Measurements from ENCODE around the gene MS4A4E. TPM values are rescaled to one million over a fixed set of nuclear protein-coding genes. Genes with fewer than 3 reads are reported as not detected.
A peak's percentile ranks its signal among the peaks of the same experiment; 100 is the strongest.
"Not testable (repeated sequence)": the region's sequence is repeated elsewhere in the genome, so short reads cannot be mapped to it uniquely, and the experiment has no call there.

The MS4A4E gene
- polyA plus RNA-seq (ENCODE audit: insufficient read length) = 1.4 TPM

DNA sequence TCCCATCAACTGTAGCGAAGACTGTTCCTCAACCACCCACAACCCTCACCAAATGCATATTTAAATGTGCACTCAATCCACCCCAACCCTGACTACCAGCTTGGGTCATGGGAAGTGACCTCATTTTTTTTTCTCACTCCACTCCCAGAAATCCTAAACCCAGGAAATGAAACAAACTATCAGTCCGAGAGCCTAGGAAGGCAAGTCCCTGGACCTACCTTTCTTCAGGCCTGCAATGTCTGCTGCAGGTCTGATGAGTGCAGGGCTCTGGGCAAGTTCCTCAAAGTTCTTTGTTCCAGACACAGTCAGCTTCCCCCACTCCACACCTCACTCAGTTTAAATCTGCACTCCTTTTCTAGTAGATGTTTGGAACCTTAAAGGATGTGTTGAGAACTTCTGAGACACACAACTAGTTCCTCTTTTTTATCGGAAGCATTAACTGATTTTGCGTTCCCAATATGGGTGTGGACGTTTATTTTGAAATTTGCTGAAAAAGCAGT is at the start of gene MS4A4E:
Gene MS4A4E, minus strand, starts transcription at position 398 of the 500 bp plus-strand sequence. CDS start 13,082 bp downstream, outside the sequence.
- DNase-seq (ENCODE audit: low read depth) = no peak

DNA sequence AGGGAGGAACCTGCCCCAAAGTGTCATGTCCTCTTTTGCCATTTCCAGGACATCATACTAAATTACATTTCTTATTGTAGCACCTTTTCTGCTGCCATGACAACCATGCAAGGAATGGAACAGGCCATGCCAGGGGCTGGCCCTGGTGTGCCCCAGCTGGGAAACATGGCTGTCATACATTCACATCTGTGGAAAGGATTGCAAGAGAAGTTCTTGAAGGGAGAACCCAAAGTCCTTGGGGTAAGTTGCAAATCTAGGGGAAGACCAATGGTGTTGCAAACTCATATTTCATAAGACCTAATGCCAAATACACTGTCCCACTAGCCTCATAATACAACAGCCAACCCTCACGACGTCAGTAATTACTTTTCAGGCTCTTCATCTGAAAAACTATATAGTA is 49.2 kb upstream of the MS4A4E start:
- no peak for DNase-seq (ENCODE audit: low read depth)

DNA sequence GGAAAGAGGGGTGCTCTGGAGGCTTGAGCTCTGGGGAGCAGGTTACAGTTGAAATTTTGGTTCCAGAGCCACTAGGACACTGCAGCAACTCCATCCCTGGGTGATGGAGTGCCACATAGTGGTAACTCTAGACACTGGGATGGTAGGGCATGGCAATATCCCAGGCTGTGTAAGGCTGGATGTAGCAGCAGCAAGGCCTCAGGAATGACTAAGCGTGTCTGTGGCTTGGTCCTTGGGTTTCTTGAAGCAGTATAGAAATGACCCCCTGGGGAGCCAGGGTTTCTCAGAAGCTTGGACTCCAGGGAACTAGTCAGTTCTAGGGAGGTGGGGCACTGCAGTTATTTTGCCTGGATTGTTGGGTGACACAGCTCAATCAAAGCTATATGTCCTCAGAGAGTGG is 45.6 kb upstream of the MS4A4E start:
- no peak for DNase-seq (ENCODE audit: low read depth)

DNA sequence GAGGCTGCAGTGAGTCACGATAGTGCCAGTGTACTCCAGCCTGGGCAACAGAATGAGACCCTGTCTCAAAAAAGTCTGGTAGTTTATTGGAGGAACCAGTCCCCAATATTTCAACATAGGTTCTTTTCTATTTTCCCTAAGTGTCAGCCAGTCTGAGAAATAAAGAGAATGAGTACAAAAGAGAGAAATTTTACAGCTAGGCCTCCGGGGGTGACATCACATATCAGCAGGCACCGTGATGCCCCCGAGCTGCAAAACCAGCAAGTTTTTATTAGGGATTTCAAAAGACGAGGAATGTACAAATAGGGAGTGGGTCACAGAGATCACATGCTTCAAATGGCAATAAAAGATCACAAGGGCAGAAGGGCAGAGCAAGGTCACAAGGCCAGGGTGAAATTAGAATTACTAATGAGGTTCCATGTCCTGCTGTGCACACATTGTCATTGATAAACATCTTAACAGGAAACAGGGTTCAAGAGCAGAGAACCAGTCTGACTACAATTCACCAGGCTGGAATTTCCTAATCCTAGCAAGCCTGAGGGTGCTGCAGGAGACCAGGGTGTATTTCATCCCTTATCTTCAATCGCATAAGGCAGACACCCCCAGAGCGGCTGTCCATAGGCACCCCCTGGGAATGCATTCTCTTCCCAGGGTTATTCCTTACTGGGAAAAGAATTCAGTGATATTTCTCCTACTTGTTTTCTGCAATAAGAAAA is 42.6 kb upstream of the MS4A4E start:
- DNase-seq (ENCODE audit: low read depth) = not testable (repeated sequence)

DNA sequence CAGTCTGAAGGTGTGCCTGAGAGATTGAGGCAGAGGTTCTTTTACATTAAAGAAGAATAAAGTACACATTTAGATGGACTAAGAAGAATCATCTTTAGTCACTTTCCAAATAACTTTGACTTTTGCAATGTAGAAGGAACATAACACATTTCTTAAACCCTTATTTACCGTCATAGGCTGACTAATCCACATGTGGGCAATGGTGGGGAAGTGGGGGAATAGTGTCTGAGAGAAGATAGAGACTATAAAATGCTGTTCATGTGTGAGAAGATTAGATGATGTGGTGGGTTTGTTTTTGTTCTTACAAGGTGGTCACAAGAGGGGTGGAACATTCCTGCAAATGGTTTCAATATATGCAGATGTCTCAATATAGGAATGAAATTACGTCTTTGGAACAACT is 39.3 kb upstream of the MS4A4E start:
- DNase-seq (ENCODE audit: low read depth) = no peak

DNA sequence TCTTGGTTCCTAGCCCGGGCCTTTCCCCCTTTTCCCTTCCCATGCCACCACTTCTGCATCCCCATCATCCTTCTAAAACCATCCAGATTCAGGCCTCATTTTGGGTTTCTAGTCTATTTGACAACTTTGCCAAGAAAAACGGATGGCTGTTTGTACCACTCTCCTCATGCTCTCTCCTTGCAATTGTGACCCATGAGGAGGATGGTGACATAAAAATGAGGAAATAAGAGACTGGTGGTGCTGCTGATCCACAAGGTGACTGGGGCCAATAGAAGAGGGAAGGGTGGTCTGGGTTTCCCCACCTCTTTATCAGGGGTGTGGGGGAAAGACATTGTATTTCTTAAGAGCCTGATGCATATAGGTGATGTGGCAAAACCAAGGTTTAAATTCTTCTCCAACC is 38.5 kb upstream of the MS4A4E start:
- DNase-seq (ENCODE audit: low read depth) = no peak

DNA sequence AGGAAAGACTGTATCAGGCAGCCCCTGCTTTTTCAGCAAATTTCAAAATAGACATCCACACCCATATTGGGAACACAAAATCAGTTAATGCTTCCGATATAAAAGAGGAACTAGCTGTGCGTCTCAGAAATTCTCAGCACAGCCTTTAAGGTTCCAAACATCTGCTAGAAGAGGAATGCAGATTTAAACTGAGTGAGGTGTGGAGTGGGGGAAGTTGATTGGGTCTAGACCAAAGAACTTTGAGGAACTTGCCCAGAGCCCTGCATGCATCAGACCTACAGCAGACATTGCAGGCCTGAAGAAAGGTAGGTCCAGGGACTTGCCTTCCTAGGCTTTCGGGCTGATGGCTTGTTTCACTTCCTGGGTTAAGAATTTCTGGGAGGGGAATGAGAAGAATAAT is 37.5 kb upstream of the MS4A4E start, which contains the start of gene MS4A4A:
Gene MS4A4A, plus strand, starts transcription at position 255 of the 400 bp plus-strand sequence. Its CDS starts 10 bp downstream, at position 265.
- DNase-seq (ENCODE audit: low read depth) = peak; percentile 24

DNA sequence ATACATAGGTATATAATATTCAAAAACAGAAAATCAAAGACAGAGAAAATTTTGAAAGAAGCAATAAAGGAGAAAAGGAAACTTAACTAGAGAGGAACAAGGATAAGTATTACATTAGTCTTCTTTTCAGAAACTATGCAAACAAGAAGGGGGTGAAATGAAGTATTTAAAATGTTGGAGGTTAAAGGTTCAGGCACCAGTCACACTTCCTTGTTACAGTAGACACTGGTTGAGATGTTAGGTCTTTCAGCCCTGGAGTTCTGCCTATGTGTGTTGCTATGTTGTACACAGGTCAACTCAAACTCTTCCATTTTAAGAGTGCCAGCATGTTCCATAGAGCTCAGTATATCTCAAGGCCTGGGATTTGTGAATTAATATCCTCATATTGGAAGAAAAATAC is 31.5 kb upstream of the MS4A4E start:
- no peak for DNase-seq (ENCODE audit: low read depth)

DNA sequence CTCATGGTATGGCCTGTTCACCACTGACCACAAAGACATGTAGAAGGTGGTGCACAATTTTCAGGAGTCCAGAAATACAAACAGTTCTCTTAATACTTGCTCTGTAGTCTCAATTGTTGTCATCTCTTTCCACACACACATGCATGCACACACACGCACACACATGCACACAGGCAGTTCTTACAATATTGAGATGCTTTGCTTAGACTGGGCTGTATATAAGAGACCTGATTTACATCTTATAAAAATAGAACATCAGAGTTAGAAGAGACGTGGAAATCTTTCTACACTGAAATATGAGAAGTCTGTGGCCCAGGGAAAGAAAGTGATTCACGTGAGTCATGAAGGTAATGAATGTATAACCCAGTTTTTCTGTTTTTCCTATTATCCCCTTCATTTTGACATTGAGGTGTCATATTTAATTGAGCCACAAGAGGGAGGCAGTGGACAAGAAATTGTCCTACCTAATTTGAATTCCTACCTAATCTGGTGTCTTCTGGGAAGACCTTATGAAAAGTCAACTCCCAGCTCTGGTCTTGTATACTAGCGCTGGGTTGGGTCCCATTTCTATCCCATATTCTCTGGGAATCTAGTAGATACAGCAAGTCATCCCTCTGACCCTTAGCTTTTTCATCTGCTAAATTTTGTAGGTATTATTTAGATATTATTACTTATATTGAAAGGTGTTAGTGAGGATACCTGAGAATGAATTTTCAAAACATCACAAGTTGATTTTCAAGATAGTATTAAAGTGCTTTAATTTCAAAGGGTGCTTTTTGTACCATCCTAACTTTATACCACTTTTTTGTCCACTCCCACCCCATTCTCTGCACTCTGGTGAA is 22.7 kb upstream of the MS4A4E start:
- DNase-seq (ENCODE audit: low read depth) = no peak

DNA sequence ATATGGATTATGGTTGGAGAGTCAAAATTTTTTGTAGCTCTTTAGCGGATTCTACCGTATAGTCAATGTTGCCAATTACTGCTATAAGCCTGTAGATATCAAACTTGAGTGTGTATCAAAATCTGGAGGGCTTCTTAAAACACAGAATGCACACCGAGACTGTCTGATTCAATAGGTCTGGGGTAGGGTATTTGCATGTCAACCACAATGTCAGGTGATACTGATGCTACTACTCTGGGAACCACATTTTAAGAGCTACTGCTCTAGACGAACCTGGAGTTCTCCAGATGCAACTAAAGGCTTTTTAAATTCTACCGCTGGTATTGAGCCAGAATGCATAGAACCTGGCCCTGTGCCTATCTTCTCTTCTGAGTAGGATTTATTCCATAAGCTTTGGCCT is 21.7 kb upstream of the MS4A4E start:
- no peak for DNase-seq (ENCODE audit: low read depth)

DNA sequence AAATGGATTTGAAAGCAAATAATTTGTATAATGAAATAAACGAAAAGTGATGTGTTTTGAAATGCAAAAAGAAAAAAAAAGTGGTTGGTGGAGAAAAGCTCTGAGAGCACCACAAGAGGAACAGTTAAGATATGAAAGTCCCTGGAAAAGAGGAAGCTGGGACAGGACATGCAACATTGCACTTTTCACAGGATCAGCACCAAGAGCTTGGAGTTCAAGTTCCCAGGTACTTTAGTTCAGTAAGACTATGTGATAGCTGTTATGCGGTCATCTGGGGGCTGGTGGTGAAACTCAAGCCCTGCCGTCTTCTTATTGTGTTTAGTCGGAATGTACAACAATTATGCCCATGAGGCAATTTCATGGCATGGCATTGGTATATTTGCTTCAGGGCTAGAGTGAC is 20.5 kb upstream of the MS4A4E start:
- DNase-seq (ENCODE audit: low read depth) = no peak

DNA sequence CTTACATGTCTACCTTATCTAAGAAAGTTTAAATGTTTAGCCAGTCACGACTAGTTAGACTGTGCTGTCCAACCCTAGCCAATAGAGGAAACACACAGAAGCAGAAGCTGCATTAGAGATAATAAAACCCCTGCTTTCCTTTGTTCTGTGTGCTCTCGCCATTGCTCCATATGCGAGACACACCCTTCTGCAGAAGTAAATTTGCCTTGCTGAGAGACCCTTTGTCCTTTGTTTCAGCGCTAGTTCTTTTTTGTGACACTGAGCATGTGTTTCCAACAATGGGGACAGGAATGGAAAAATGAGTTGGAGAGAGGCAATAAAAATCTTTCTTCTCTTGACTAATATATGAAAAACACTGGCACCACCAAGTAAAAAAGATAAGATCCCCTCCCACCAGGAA is 18.1 kb upstream of the MS4A4E start:
- no peak for DNase-seq (ENCODE audit: low read depth)

DNA sequence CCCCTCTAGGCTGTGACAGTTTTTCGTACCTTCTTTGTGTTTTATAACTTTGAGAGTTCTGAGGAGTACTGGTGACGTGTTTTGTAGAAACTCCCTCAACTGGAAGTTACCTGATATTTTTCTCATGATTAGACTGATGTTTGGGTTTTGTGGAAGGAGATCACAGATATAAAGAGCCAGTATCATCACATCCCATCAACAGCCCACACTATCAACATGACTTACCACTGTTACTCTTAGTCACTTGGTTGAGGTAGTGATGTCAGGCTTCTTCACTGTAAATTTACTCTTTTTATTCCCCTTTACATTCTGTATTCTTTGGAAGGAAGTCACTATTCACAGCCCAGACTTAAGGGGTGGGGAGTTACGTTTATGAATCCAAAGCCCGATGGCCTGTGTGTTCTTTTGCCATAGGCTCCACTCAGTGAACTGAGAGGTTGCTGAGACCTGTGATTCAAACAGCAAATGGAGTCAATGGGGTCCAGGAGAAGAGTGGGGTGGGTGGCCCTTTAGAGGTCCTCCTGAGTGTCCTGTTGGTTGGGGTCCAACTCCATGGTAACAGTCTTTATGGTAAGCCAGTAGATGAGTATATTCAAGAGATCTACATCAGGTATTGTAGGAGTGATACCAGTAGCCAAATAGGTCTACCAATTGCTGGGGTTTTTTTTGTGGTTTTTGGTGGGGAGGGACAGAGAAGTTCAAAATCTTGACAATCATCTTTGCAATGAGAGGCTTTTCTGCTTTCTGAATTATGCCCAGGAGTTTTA is 15.2 kb upstream of the MS4A4E start:
- no peak for DNase-seq (ENCODE audit: low read depth)

DNA sequence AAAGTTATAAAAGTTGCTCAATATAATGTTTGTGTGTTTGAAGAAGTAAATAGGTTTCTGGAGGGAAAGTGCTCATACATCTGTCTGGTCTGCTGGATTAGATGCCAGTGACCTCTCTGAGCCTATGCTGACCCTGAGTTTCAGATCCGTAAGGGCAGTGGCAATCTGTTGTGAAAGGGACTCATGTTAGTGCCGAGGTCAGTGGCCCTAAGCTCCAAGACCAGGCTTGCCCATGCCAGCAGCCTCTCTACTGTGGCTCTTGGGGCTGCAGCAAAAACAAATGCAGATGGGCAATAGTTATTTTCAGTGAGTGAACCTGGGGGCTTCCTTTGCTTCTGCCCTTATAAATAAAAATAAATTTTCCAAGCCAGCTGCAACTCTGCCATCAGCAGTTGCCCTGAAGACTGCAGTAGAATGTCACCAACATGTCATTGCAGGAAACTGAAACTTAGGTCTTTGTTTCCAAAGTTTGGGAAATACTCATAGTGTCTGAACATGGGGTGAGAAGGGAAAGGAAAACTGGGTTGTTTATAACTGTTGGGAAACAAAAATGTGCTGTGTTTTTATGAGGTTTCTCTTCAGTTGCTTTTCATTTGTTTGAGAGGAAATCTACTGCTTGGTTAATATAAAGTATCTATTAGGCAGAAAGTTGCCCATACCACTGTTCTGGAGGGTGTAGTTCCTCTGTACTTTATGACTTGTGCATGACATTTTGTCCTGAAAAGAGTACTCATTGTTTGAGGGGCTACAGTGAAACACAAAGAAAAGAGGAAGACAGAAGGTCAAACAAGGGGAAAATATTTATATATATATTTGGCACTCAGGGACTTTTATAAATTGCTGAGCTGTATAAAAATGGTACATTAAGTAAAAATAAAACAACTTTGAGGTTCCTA is 9.5 kb upstream of the MS4A4E start:
- no peak for DNase-seq (ENCODE audit: low read depth)

DNA sequence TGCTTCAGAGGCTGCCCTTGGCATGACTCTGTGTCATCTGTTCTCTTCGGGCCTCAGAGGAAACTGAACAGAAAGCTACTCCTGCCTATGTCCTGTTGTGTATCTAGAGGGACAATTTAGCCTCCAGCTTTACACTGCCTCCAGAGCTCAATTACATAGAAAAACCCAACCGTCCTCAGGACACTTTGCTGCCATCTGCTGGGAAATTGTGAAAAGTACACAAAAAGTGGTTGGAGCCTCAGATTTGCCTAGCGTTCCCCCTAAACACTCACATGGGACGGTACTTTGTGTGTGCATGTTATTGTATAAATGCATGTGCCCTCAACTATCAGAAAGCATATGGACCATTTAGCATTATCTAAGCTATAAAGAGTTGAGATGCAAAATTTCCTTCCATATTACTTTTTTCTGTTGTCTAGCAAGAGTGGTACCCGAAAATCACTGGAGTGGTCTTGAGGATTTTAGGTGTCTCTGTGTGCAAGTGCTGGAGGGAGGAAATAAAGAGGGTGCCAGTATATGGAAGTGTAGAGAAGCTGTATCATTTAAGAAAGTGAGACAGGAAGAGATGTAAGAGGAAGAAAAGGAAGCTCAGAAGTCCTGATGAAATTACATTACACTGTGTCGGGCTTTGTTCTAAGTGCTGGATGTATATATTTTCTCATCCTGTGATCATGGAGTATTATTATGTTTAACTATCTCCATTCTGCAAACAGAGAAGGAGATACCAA is 8.7 kb upstream of the MS4A4E start:
- no peak for DNase-seq (ENCODE audit: low read depth)

DNA sequence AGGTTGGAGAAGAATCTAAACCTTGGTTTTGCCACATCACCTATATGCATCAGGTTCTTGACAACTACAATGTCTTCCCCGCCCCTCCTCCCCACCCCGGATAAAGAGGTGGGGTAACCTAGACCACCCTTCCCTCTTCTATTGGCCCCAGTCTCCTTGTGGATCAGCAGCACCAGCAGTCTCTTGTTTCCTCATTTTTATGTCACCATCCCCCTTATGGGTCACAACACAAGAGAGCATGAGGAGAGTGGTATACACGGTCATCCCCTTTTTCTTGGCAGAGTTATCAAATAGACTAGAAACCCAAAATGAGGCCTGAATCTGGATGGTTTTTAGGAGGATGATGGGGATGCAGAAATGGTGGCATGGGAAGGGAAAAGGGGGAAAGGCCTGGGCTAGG is 1.2 kb downstream of the MS4A4E start:
- no peak for DNase-seq (ENCODE audit: low read depth)

DNA sequence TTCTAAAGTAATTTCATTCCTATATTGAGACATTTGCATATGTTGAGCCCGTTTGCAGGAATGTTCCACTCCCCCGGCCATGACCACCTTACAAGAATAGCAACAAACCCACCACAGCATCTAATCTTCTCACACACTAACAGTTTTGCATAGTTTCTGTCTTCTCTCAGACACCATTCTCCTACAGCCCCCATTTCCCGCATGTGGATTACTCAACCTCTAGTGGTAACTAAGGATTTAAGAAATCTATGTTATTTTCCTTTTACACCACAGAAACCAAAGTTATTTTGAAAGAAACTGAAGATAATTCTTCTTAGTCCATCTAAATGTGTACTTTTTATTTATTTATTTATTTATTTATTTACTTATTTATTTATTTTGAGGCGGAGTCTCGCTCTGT is 2.3 kb downstream of the MS4A4E start:
- DNase-seq (ENCODE audit: low read depth) = no peak

DNA sequence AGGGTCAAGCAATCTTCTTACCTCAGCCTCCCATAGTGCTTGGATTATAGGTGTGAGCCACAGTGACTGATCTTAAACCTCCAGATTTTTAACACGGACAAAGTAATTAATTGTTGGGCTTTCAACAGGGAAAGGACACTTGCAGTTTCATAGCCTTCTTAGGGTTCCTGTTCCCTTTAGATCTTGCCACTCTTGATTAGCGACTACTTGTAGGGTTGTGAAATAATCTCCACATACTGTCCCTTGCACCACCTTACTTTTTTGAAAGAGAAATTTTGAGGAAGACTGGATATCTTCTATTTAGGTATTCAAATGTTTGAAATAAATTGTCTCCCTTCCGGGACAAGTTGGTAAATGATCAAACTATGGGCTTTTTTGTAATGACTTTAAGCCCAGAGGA is 7.6 kb downstream of the MS4A4E start:
- DNase-seq (ENCODE audit: low read depth) = no peak

DNA sequence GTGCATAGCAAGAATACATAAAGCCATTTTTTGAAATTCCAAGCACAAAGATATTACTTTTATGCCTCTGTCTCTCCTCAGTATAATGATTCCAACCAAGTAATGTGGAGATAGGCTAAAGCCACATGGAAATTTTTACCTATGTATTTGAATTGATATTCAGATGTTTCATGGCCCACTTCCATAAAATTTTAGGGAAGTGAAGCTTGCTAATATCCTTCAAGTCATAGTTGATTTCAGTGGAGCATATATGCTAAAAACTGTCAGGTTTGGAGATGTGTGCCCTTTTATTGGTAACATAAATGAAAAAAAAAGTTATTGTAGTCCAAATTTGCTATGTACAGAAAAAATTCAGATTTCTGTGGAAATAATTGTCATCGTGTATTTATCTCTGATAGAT is 12.3 kb downstream of the MS4A4E start:
- DNase-seq (ENCODE audit: low read depth) = no peak

DNA sequence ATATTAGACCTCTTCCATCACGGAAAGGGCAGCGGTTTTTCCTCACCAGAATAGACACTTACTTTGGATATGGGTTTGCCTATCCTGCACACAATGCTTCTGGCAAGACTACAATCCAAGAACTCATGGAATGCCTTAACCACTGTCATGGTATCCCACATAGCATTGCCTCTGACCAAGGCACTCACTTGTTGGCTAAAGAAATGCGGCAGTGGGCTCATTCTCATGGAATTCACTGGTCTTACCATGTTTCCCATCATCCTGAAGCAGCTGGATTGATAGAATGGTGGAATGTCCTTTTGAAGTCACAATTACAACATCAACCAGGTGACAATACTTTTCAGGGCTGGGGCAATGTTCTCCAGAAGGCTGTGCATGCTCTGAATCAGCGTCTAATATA is 20.8 kb downstream of the MS4A4E start:
- DNase-seq (ENCODE audit: low read depth) = no peak
